GM19328 (cell line): ENCODE results near the gene INTS7.
"Not testable (repeated sequence)": the region's sequence is repeated elsewhere in the genome, so short reads cannot be mapped to it uniquely, and the experiment has no call there.

ENCODE experiments used
- ATAC-seq: cut with Tn5 transposase; IDR thresholded peaks from one replicate; pipeline ENCODE4 v1.9.1; 2021; ENCODE audit warnings: mild to moderate bottlenecking, moderate library complexity; ENCODE audit not compliant: unreplicated experiment

INTS7 gene

DNA sequence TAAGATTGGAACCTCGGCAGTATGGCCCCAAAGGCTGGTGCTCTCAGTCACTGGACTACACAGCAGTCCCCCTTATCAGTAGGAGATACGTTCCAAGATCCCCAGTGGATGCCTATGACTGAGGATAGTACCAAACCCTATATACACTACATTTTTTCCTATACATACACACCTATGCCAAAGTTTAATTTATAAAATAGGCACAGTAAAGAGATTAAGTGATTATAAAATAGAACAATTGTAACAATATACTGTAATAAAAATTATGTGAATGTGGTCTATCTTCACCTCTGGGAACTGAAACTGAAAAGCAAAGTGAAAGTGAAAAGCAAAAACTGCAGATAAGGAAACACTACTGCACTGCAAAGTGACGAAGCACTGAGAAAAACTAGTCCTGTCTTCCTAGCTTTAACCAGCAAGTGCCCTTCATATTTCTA, 96.8 kb downstream of the INTS7 start:
- no peak for ATAC-seq

DNA sequence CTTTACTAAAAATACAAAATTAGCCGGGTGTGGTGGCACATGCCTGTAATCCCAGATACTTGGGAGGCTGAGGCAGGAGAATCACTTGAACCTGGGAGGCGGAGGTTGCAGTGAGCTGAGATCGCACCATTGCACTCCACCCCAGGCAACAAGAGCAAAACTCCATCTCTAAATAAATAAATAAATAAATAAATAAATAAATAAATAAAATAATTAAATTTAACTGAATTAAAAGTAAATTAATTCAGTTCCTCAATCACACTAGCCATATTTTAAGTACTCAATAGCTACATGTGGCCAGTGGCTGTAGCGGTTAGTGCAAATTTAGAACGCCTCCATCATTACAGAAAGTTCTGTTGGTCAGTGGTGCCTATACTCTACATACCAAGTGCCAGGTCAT, 97.9 kb downstream of the INTS7 start:
- not testable (repeated sequence) for ATAC-seq

DNA sequence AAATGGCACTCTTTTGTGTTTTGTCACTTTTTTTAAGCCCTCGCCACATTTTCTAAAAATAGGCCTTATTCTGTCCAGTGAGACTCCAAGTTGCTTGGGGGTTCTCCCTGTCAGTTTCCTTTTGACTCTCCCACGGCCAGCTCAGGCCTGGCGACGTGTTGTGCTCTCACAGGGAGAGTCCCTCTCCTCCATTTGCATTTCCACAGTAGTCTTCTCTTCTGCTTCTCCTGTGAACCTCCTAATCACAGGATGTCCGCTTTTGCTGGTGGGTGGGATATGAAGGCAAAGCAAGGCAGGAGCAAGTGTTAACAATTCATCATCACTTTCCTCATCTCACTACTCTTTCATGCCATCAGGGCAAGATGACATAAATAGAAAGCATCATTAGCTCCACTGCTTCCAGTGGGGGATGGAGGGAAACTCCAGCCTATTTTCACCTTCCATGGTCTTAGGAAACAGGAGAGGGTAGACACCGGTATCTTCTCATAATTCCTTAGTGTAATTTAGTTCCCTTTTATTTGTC, 99.8 kb downstream of the INTS7 start:
- peak; percentile 57 for ATAC-seq

DNA sequence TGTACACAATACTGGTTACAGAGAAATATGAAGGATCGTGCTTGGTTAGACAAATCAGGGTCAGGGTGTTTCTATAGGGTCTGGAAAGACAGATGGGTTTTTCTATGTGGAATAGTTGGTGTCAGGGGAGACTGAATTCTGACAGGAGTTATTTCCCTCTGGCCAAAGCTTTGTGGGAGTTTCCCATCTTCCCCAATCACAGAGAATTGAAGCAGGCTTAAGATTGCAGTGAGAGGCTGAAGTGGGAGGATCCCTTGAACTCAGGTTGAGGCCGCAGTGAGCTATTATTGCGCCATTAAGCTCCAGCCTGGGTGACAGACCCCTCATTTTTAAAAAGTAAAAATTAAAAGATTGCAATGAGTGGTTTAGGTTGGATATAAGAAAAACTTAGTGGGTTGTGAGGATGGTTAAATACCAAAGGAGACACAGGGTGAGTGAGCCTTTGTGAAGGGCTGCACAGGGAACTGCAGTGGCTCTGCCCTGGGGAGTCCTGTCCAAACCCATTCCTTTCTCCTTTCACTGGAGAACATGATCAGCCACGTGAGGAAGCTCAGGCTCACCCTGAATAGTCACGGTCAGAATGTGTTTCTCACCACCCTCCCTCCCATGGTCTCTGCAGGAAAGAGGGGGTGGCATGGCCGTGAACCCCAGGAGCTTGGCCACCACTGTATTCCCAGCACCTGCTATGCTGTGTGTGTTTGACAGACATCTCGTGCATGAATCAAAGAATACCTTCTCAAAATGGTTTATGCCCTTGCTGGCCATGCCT, 101.2 kb downstream of the INTS7 start:
- no peak for ATAC-seq

DNA sequence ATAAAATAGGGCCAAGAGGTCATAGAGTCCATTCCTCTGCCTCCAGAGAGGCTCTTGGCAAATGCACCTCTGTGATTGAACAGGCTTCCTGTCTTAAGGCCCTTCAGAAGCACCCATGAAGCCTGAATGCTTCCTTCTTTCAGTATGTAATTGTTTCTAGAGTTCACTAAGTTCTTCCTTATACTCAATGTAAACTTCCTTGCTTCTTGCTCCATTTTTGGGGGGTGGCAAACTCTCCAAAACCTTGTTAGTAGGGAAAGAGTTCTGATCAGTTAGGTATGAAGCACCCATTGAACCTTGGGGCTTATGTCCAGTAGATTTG, 102.5 kb downstream of the INTS7 start:
- ATAC-seq: no peak

DNA sequence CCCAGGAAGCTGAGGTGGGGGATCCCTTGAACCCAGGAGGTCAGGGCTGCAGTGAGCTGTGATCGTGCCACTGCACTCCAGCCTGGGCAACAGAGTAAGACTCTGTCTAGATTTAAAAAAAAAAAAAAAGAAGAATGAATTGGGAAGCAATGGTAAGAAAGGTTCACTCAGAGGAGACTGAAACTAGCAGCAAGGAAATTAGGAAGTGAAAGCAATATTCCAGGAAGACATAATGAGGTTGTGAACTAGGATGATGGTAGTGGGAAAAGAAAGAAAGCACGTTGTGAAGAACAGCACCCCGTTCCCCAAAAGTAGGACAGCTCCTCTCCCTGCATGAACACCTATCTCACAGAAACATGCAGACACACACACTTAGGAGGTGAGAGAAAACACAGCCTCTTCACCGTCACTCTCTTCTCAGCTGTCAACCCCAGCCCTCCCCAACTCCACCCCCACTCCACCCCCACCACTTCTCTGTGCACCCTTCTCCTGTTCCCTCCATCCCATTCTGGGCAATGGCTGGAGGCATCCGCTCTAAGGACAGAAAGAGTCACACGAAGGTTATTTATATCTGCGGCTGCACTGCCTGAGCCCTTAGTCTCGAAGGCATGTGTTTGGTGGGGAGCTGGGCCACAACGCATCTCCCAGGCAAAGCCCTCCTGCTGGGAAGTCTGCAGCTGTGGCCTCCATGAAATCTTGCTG, 103.0 kb downstream of the INTS7 start:
- ATAC-seq: no peak

DNA sequence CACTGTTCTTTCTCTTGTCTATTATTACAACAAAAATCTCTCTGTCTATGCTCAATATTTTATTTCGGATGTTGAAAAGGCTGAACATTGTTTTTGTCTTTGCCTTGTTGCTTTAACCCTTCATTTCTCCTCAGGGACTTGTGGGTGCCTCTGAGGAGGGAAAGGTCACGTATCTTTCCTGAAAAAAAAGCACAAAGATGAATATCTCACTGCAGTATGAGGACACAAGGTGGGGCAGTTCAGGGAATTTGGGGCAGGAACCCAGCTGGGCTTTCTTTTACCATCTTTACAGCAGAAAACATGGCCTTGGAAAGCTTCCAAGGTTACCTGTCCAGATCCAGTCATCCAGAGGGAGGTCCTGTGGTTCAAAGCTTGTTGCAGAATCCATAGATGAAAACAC, 105.7 kb downstream of the INTS7 start:
- no peak for ATAC-seq

DNA sequence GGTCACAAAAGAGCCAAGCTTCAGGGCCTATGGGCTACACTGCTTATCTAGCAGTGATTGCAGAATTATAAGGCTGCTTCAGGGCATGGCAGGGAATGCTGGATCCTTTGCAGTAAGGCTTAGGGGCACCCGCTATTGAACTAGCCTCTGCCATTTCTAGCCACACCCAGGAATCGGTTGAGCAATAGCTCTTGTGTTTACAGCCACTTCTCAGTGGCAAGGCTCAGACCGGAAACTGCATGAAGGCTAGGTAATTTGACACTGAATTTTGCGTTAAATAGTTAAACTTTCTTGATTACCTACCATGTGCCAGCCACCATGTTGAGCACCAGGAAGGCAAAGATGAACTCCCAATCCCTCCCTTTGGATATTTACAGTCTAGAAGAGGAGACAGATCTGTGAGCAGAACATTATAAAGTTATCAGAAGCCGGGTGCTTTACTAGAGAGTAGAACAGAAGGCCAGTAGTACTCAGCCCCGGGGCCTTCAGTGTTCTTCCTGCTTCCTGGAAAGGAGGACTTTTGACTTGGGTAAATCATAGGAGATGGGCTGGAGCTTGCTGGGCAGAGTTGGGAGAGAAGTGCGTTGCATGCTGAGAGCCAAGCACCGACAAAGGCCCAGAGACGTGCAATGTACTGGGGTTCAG, 106.2 kb downstream of the INTS7 start:
- ATAC-seq: no peak

DNA sequence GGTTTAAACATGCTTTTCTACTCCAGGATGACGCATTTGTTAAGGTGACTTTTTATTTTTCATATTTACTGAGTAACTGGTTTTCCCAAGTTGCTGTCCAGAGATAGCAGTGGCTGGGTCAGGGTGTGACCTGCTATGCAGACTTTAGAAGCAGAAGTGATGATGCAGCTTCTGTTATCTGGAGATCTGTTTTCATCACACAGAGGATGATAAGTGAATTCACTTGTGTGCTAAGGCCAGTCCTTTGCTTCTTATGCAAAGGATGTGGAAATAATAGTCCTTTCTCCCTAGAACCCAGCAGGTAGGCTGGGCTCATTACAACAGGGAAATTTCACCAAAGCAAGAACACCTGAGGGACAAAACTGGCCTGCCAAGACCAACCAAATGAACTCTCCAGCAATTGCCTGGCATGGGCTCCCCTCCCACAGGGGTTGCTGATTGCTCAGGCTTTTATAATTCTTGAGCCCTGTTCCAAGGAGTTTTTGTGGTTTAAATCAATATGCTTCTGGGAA, 107.0 kb downstream of the INTS7 start:
- no peak for ATAC-seq

DNA sequence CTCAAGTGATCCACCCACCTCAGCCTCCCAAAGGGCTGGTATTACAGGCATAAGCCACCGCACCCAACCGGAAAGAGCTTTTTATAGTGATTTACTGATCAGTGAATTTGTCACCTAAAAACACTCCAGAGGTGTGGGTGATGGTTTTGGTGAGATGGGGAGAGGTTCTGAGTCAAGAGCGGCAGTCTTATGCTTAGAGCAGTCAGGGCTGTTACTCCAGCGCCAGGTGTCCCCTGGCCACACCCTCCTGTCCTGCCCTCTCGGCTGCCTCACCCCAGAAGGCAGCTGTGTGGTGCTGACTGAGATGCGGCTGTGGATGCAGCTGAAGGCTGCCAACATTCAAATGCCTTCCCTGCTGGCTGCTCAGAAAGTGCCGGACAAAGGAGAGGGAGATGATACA, 110.3 kb downstream of the INTS7 start:
- no peak for ATAC-seq

DNA sequence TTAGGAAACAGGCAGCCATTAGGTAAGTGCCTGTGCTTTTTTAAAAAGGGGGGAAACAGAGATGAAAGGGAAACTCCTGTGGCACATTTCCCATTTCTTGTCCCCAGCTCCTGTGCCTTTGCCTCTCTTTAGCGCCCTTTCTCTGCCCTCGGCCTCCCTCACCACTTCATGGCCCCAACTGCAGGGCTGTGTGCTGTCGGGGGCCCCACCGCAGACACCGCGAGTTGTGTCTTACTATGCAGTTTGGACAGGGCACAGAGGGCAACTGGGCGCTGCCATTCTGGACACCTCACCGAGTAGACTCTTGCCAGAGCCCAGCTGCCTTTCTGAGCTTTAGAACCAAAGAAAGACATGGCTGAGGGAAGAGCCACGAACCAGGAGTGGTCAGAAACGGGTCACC, 111.1 kb downstream of the INTS7 start:
- ATAC-seq: no peak

DNA sequence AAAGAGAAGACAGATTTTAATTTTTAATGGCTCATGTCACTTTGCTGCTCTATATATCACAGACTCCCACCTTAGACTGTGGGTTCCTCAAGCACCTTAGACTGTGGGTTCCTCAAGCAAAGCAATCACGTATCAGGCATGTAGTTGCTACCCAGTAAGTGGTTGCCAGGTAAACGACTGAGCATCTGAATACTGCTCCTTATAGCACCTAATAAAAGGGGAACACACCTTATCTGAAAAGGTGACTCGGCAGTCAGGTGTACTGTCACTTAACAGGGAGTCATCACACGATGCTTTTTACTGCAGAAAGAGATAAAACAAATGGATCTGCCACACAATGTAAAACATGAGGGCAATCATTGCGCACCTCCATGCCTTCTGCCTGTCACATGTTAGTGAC, 112.3 kb downstream of the INTS7 start:
- no peak for ATAC-seq

DNA sequence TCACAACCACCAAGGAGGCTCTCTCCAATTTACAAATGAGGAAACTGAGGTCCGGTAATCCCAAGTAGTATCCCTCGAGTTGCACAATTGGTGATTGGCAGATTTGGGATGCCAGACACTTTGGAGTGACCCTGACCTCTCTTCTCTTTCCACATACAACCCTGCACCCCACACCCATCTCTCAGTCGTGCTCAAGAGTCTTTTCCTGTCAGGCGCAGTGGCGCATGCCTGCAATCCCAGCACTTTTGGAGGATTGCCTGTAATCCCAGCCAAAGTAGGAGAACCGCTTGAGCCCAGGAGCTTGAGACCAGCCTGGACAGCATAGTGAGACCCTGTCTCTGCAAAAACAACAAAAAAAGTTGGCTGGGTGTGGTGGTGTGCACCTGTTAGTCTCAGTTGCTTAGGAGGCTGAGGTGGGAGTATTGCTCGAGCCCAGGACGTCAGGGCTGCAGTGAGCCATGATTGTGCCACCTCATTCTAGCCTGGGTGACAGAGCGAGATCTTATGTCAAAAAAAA, 113.7 kb downstream of the INTS7 start:
- no peak for ATAC-seq

DNA sequence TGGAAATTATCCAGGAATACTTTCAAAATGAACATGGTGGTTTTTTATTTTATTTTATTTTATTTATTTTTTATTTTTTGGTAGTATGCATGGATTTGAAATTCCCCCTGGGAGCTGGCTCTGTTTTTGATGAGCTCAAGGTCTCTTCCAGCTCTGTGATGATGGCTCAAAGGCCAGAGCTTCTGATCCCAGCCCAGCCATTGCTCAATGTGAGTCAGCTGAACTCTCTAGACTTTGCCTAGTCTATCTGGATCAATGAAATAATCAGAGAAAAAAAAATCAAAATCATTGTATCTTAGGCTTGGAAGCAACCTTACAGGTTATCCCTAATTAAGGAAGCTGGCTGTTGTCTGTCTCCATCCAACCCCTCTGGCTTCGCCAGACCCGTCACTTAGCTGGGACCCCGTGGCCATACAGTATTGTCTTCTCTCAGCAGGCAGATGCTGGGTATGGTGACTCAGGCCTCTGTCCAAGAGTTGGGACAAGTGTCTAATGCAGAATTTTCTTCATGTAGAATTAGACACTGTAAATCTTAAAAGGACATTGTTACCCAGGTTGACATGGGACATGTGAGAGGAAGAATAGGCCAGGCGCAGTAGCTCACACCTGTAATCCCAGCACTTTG, 114.6 kb downstream of the INTS7 start:
- no peak for ATAC-seq

DNA sequence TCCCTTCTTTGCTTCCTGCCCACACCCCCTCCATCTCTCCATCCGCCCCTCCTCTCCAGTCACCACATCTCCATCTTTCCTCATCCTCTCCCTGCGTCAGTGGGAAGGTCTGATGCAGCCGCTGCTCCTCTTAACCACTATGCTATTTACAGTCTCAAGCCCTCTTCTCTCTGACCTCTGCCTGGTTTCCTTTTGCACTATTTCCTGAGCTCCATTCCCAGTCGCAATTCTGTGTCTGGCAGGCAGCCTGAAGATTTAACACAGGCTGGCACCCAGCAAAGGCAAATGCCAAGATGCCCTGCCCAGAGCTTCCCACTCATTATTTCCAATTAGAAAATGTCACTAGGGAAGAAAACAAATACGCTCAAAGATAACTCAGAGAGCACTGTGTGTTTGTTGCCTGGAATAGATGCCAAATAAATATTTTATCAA, 115.2 kb downstream of the INTS7 start:
- ATAC-seq: no peak

DNA sequence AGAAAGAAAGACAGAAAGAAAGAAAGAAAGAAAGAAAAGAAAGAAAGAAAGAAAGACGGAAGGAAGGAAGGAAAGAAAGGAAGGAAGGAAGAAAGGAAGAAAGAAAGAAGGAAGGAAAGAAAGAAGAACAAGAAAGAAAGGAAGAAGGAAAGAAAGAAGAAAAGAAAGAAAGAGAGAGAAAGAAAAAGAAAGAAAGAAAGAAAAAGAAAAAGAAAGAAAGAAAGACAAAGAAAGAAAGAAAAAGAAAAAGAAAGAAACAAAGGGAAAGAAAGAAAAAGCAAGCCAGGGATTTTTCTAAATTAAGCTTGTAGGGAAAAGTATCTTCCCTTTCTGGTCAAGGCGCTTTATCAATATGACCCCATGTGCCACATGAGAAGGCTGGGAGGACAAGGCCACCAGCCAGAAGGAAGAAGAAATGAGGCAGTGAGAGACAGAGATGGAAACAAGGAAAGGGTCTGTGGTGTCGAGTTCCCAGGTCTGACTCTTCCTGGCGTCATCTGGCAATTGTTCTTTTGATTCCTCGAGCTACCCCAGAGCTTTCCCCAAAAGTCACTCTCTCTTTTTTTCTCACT, 116.4 kb downstream of the INTS7 start:
- ATAC-seq: no peak

DNA sequence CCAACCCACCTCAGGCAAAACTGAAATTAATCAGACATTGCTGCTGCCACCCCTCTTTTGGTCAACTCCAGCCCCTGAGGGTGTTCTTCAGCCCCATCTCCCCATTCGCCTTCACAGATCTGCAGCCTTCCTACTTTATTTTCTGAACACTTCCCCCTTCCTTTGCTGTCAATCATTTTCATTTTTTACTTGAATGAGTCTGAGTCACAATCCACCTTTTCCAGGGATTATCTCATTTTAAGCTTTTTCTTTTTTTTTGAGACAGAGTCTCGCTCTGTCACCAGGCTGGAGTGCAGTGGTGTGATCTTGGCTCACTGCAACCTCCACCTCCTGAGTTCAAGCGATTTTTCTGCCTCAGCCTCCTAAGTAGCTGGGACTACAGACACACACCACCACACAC, 118.9 kb downstream of the INTS7 start:
- ATAC-seq: not testable (repeated sequence)

DNA sequence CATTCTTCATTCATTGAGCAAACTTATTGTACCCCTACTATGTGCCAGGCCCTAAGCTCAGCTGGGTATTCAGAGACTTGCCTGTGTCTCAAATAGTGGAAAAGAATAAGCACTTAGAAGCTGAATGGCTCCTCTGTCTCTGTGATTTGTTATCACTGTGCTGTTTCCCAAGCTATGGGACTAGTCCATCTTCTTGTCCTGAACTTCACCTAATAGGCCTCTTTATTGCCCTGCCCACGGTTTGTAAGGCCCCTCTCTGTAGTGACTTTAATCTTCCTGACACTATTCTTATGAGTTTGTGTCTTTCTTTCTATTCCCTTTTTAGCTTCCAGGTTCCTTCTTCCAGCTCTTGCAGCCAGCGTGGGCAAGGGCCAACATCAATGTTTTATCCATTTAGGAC, 119.4 kb downstream of the INTS7 start:
- ATAC-seq: no peak

DNA sequence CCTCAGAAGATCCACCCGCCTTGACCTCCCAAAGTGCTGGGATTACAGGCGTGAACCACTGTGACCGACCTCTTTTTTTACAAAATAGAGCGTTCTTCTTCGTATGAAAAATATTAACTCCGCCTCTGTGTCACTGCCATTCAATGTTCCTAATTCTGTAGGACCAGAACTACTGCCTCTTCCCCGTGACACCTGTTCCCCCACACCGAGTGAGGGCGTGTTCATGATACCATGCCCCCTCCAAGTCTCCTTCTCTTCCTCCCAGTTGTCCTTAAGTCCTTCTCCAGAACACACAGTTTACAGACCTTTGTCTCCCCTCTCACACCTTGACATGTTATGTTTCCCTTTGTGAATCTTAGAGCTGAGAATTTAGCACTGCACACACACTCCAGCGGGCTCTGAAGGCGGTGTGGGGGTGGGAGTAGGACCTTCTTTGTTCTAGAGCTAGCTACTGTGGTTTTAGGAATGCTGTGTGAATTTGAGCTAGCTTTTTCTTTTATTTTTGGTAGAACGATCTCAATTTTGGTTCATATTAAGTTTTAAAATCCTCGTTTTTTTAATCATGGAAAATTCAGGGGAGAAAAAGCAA, 122.4 kb downstream of the INTS7 start:
- no peak for ATAC-seq

DNA sequence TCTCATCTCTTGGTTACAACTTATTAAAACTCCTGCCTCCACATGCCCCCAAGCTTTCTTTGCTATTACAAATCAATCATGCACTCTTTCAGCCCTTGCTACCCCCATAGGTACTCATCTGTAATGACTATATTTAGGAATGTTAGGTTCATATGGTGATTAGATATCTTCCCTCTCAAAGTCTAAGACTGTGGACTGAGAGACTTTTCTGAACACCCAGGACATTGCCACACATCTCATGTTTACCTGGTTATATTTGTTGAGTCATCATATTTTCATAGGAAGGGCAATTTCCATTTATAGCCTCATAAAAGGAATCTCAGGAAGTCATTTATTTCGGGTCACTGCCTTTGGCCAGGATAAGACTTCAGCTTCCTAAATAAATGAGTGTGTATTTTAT, 123.3 kb downstream of the INTS7 start:
- no peak for ATAC-seq
